ENCODE data around the gene C10orf67.
"Not testable (repeated sequence)": the region's sequence is repeated elsewhere in the genome, so short reads cannot be mapped to it uniquely, and the experiment has no call there.

Gene C10orf67

GRCh38 chr10:23262928-23263327 lies 81.7 kb downstream of the C10orf67 start:
- DNase-seq, result no peak

- DNase-seq, result no peak
These were observed 86.1 kb downstream of the C10orf67 start for GRCh38 chr10:23258516-23258915.

GRCh38 chr10:23253780-23254179 lies 90.8 kb downstream of the C10orf67 start:
- no peak for DNase-seq

GRCh38 chr10:23252859-23253258 lies 91.7 kb downstream of the C10orf67 start:
- not testable (repeated sequence) for DNase-seq

GRCh38 chr10:23241779-23242178 lies 102.8 kb downstream of the C10orf67 start:
- DNase-seq, result not testable (repeated sequence)

GRCh38 chr10:23238015-23238414 lies 106.6 kb downstream of the C10orf67 start:
- DNase-seq, result no peak

- no peak for DNase-seq
These were observed 114.0 kb downstream of the C10orf67 start for GRCh38 chr10:23230582-23230981.

GRCh38 chr10:23217471-23217870 lies 127.1 kb downstream of the C10orf67 start:
- no peak for DNase-seq

- DNase-seq, result no peak
These were observed 138.5 kb downstream of the C10orf67 start for GRCh38 chr10:23205972-23206642.

- DNase-seq, result no peak
These were observed 139.8 kb downstream of the C10orf67 start for GRCh38 chr10:23204773-23205172.

GRCh38 chr10:23203369-23204325 lies 140.9 kb downstream of the C10orf67 start:
- DNase-seq, result no peak

- DNase-seq, result no peak
These were observed 141.8 kb downstream of the C10orf67 start for GRCh38 chr10:23202779-23203178.

- DNase-seq, result no peak
These were observed 142.8 kb downstream of the C10orf67 start for GRCh38 chr10:23201837-23202236.

GRCh38 chr10:23200997-23201652 lies 143.5 kb downstream of the C10orf67 start:
- DNase-seq, result no peak

- no peak for DNase-seq
These were observed 144.0 kb downstream of the C10orf67 start for GRCh38 chr10:23200586-23200985.

GRCh38 chr10:23199768-23200511 lies 144.7 kb downstream of the C10orf67 start:
- DNase-seq, result no peak

- DNase-seq, result no peak
These were observed 145.4 kb downstream of the C10orf67 start for GRCh38 chr10:23198940-23199767.

- no peak for DNase-seq
These were observed 146.0 kb downstream of the C10orf67 start for GRCh38 chr10:23198610-23198939.

- DNase-seq, result no peak
These were observed 147.2 kb downstream of the C10orf67 start for GRCh38 chr10:23197416-23197861.

GRCh38 chr10:23196915-23197314 lies 147.7 kb downstream of the C10orf67 start:
- no peak for DNase-seq

GRCh38 chr10:23195846-23196600 lies 148.6 kb downstream of the C10orf67 start:
- DNase-seq, result no peak

Measured in CD4-positive, alpha-beta T cell treated with Interleukin-6 for 4 hours (primary cell).